ENCODE results near the gene PARD3B. TPM values are rescaled to one million over a fixed set of nuclear protein-coding genes. Genes with fewer than 3 reads are reported as not detected.

Gene PARD3B
- total RNA-seq, 1 donor from 2014 or later: 21.7 TPM

DNA sequence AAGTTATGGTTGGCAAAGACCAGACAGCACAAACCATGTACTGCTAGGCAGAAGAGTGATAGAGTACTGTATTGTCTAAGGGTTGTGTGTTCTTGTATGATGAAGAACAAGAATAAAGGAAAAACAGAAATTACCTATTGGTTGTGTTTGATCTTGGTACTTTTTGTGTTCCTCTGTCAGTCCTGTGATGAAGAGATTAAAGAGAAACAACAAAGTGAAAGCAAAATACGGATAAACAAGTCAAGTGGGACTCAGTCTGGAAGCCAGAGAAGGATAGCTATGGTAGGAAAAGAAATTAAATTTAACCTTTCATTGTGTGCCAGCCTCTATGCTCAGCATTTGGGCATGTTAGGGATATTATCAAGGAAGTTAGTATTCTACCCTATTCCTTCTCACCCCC, 413.1 kb downstream of the PARD3B start:
- no peak for DNase-seq

GRCh38 chr2:204964414-204964813, 419.1 kb downstream of the PARD3B start:
- DNase-seq: no peak

- DNase-seq: no peak
Observed at GRCh38 chr2:204966245-204966644, 421.0 kb downstream of the PARD3B start.

DNA sequence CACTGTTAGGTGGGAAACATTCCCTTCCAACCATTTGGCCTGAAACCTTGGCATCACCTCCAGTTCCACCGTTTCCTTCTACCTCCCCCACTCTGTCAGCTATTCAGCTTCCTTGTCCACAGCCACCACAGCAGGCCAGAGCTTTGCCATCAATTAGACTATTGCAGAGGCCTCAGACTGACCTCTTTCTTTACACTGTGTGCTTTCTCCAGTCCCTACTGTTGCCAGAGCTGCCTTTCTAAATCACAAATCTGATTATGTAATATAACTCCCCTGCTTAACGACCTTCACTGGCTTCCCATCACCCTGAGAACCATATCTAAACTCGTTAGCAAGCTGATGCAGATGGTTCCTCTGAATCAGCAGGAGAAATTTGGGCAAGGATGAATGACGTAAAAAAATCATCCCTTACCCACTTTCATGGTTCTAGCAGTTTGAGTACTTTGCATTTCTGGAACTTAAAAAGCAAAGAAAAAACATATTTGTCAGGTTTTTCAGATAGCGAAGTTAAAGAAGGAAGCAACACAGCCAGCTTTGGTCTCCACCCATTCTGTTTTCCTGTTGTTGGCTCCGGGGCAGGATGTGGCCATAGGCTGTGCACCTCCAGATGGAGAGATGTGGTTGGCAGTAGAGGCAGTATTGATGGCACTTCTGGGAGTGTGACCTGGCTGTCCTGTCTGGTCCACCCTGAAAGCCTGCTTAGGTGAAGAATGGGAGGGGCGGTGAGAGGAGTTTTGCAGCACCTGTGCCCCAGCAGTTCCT, 422.1 kb downstream of the PARD3B start:
- DNase-seq: no peak

DNA sequence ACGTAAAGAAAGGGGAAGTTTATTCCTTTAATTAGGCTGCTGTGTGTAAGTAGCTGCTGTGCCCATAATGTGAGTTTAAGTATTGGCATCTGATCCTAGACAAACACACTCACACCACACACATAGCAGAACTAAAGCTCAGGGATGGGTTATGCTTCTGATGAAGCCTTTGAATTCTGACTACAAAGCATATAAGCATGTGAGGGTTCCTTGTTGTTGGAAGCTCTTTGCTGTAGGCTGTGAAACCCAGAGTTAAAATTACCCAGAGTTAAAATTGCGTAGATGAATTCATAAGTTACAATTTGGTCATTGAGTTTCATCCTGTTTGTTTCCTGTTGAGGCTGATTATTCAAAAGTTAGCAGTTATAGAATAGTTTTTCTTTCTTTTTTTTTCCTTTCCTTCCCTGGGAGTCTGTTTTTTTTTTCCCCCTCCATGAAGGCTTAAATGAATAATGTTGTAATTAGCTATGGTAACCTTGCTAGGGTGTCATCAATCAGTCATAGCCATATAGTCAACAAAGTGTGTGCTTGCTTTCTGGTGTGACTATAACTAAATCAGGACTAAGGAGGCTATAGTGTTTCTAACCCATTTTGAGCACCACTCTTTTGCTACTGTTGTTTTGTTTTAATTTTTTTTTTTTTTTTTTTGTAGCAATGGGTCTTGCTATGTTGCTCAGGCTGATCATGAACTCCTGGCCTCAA, 426.1 kb downstream of the PARD3B start:
- peak; percentile 38 for DNase-seq

DNA sequence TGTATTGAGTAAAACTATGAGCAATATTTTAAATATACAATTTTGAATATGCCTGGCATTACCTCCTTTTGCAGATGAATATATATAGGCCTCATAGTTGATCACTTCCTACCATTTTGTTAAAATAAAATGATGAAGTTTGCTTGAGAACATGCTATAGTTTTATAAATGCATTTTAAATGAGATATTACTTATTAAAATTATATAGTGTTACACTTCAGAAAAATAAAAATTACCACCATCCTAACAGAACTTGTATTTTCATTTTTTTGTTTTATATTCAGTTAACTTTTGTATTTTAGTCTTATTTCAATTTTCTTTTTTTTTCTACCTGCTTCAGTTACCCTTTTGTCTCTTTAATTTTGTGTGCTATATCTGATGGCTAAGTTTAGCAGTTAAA, 426.9 kb downstream of the PARD3B start:
- DNase-seq: no peak

- no peak for DNase-seq
Observed at GRCh38 chr2:204972606-204973336, 427.5 kb downstream of the PARD3B start.

- no peak for DNase-seq
Observed at GRCh38 chr2:204973616-204974015, 428.3 kb downstream of the PARD3B start.

- no peak for DNase-seq
Observed at GRCh38 chr2:204974487-204974886, 429.2 kb downstream of the PARD3B start.

DNA sequence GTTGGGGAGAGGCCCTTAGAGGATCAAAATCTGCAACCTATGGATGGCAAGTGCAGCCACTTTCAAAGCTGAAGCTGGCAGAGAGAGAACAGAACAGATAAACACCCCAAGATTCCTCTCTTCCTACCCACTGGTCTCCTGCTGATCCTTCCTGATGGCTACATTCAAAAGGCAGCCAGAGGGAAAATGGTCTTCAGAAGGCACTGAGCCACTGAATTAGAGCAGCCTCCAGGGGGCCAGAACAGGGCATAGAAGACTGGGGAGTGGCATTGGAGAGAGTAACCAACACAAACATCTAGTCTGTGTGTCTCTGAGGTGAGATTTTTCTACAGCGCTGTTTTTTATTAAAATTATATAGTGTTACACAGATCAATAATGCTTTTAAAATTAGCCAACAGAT, 432.6 kb downstream of the PARD3B start:
- DNase-seq: no peak

- DNase-seq: no peak
Observed at GRCh38 chr2:204982303-204982702, 437.0 kb downstream of the PARD3B start.

GRCh38 chr2:204984518-204984917, 439.2 kb downstream of the PARD3B start:
- DNase-seq: no peak

DNA sequence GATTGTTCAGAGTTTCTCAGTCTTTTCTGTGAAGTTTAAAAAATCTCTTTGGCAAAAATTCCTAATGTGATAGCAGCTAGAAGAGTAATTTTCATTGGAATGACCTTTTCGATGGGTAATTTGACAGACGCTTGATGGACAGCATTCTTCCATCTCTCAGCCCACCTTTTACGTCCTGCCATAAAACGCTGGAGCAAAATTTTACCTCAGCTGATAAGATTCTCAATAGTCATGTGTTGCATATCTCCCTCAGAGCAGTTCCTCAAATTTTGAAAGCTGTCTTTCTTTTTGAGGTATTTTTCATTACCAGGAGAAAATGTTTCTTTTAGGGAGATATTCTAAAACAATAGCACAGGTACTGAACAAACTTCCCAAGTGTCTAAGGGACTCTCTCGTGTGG, 441.4 kb downstream of the PARD3B start:
- no peak for DNase-seq

GRCh38 chr2:204988836-204989235, 443.6 kb downstream of the PARD3B start:
- DNase-seq: no peak

DNA sequence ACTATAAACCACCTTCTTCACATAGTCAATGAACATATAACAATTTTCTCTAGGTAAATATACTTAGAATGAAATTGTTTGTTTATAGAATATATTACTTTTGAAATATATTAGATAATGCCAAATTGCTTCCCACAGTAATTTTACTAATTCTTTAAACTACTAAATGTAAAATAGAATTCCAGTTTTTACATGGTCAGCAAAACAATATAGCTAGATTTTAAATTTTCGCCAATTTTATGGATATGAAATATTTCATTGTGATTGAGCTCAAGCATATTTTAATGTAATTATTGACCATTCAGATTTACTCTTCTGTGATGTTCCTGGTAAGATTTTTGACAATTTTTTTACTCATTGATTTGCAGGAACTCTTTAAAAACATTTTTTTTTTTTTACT, 444.6 kb downstream of the PARD3B start:
- no peak for DNase-seq

DNA sequence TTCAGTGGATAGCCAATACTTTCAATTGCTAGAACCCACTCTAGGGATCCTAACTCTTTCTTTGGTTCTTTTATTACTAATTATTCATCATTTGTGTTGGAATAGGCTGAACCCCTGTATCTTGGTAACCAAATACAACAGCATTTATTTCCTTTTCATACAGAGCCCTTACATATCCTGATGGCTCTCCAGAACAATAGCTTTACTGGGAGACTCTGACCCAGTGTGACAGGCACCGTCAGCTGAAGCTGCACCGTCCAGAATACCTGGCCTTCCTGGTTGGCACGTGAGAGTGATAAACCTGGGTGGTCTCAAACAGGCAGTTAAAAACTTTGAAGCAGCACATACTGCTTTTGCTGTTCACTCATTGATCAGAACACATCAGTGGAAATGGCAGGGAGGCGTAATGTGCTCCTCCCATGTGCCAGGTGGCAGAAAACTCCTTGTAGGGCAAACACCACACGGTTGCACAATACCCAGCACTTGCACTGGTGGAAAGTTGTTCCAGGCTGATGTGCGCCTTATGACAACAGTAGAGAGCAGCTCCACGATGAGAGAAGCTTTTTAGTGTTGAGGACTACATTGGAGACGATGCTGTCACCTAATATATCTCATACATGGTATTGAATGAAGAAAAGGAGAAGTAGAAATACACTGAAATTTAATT, 456.2 kb downstream of the PARD3B start:
- no peak for DNase-seq

- no peak for DNase-seq
Observed at GRCh38 chr2:205002390-205002789, 457.1 kb downstream of the PARD3B start.

GRCh38 chr2:205003288-205003687, 458.0 kb downstream of the PARD3B start:
- DNase-seq: no peak

GRCh38 chr2:205010196-205010595, 464.9 kb downstream of the PARD3B start:
- DNase-seq: no peak

- DNase-seq: no peak
Observed at GRCh38 chr2:205011031-205011430, 465.8 kb downstream of the PARD3B start.

GRCh38 chr2:205012961-205013360, 467.7 kb downstream of the PARD3B start:
- DNase-seq: no peak

GRCh38 chr2:205013586-205013985, 468.3 kb downstream of the PARD3B start:
- DNase-seq: no peak

GRCh38 chr2:205014201-205014600, 468.9 kb downstream of the PARD3B start:
- no peak for DNase-seq
